GM19452 (cell line): Measurements from ENCODE around the gene GPR3.

Source experiments
- ATAC-seq: cut with Tn5 transposase; IDR thresholded peaks from one replicate; pipeline ENCODE4 v1.9.1; 2021; ENCODE audit not compliant: unreplicated experiment

The GPR3 gene, protein sequence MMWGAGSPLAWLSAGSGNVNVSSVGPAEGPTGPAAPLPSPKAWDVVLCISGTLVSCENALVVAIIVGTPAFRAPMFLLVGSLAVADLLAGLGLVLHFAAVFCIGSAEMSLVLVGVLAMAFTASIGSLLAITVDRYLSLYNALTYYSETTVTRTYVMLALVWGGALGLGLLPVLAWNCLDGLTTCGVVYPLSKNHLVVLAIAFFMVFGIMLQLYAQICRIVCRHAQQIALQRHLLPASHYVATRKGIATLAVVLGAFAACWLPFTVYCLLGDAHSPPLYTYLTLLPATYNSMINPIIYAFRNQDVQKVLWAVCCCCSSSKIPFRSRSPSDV

DNA sequence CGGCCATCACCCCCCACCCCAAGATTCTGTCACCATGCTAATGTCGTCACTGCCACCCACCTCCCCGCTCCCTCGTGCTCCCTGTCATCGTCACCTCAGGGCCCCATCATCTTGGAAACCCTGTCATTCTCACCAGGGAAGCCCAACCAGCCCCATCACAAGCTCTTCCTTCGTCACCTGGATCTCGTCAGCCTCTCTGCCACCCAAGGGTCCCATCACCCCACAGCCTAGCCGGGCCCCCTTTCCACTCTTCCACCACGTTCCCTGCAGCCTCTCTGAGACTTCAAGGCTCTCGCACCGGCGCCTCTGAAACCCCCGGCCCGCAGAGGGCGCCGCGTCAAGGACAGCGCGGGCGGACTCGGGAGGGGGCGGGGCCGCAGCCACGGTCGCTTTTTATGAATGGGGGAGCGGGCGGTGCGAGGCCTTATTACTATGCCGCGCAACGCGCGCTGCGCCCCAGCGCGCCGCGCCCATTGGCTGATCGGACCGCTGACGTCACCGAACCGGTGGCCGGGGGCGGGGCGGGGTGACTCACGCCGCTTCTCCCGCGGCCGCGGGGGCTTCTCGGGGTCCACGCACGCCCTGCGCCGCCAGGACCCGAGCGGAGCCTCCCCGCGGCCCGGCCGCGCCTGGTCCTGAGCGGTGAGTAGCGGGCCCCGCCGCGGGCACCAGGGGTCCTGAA, at the start of gene GPR3:
TSS of gene GPR3 (plus strand) at position 527 of the 682 bp plus-strand sequence. CDS start 1,177 bp downstream, outside the sequence.
- ATAC-seq = peak; percentile 70

DNA sequence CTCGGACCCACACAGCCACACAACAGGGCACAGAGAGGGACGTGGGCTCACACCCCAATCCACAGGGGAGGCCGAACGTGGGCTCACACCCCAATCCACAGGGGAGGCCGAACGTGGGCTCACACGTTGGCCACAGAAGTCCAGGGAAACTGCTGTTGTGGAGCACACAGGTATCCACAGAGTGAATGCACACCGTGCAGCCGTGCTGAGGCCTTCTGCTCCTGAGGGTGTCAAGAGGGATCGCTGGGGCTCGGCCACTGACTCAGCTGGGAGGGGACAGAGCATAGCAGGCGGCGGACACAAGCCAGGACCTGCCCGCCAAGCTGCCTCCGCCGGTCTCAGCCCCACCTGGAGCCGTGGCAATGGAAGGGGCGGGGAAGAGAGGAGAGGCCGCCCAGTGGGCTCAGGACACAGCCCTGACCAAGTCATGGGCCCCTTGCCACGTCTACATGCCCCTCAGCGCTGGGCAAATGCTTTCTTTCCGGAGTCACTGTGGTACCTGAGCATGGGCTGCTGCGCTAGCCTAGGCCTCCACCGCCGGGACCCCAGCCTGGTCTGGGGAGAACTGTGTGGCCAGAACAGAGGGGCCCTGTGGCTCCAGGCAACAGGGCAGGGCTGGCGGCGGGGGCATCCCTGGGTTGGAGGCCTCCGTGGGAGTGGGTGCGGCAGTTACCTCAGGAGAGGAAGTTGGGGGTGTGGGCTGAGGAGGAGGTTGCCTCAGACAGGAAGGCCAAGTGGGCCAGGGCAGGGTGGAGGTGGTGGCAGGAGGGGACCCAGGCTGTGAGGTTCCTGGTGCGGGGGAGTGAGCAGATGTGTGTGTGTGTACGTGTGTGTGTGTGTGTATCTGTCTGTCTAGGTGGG, 49.4 kb upstream of the GPR3 start:
- ATAC-seq = no peak

DNA sequence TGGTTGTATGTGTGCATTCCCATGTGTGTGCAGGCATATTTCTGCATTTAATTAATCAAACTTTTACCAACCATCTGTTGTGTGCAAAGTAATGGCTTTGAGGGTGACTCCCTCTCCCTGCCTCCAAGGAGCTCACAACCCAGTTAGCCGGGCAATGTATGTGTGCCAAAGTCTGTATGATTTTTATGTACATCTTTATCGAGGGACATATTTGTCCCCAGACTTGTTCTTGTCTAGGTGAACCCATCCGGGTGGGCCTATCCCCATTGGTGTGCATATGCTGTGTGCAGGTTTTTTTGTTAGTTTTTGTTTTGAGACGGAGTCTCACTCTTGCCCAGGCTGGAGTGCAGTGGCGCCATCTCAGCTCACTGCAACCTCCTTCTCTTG, 48.8 kb upstream of the GPR3 start:
- ATAC-seq = no peak

DNA sequence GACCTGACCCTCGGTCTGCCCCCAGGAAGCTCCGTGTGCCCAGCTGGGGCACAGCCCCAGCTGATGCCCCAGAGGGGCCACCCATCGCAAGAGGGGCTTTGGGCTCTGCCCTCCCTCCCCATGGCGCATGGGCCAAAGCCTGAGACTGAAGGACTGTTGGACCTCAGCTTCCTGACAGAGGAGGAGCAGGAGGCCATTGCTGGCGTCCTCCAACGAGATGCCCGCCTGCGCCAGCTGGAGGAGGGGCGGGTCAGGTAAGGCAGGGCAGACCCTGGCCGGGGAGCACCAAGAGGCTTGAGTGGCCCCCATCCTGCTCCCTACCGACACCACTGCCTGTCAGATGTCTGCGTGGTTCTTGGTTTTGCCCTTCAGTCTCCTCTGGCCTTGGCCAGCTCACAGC, 47.1 kb upstream of the GPR3 start:
- ATAC-seq = no peak

DNA sequence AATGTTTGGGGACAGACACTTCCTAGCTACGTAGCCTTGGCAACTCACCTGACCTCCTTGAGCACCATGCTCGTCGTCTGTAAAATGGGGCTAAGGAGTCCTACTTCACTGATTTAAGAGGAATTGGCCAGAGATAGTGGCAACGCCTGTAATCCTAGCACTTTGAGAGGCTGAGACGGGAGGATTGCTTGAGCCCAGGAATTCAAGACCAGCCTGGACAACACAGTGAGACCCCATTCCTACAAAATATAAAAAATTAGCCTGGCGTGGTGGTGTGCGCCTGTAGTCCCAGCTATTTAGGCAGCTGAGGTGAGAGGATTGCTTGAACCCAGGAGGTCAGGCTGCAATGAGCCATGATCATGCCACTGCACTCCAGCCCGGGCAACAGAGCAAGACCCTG, 46.1 kb upstream of the GPR3 start:
- no peak for ATAC-seq

DNA sequence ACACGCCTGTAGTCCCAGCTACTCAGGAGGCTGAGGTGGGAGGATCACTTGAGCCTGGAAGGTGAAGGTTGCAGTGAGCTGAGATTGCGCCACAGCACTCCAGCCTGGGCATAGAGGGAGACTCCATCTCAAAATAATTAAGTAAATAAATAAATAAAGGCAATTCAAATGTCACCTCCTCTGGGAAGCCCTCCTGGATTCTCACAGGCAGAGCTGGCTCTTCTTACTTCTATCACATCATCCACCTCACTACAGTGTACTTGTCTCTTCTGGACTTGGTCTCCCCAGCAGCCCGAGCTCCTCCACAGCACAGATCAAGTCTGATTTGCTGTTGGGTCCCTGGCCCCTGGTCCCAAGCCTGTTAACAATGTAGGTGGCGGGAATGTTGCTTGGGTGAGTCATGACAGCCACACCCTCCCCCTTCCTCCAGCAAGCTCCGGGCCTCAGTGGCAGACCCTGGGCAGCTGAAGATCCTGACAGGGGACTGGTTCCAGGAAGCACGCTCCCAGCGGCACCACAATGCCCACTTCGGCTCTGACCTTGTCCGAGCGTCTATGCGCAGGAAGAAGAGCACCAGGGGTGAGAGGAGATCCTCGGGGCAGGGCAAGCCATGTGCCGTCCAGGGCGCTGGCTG, 45.3 kb upstream of the GPR3 start:
- ATAC-seq = no peak

DNA sequence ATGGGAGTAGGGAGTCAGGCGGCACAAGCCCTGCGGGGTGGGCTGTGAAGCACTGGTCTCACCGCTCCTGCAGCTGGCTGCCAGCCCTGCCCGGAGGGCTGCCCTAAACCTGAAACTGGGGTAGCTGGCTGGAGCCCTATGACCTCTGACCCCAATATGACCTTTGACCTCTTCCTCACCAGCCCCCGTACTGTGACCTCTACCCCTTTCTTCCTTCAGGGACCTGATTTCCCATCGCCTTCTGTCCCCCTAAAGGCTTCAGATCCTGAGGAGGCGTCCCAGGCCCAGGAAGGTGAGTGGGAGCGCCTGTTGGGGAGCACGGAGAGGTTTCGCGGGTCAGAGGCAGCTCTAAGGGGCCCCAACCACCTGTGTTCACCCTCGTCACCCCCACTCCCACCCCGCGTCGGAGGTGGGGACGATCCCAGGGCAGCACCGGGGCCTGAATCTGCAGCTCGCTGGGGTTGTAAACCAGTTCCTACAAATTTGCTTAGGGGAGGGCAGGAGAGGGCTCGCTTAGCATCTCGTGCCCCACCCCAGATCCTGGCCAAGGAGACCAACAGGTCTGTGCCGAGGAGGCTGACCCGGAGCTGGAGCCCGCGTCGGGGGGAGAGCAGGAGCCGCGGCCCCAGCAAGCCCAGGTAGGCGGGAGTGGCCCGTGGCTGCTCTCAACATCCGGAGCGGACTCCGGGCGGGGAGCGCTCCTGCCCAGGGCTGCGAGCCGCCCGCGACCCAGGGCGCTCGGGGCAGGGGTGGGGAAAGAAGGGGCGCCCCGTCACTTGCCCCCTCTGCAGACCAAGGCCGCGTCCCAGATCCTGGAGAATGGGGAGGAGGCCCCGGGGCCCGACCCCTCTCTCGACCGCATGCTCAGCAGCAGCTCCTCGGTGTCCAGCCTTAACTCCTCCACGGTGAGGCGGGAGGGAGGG, 43.3 kb upstream of the GPR3 start:
- no peak for ATAC-seq

DNA sequence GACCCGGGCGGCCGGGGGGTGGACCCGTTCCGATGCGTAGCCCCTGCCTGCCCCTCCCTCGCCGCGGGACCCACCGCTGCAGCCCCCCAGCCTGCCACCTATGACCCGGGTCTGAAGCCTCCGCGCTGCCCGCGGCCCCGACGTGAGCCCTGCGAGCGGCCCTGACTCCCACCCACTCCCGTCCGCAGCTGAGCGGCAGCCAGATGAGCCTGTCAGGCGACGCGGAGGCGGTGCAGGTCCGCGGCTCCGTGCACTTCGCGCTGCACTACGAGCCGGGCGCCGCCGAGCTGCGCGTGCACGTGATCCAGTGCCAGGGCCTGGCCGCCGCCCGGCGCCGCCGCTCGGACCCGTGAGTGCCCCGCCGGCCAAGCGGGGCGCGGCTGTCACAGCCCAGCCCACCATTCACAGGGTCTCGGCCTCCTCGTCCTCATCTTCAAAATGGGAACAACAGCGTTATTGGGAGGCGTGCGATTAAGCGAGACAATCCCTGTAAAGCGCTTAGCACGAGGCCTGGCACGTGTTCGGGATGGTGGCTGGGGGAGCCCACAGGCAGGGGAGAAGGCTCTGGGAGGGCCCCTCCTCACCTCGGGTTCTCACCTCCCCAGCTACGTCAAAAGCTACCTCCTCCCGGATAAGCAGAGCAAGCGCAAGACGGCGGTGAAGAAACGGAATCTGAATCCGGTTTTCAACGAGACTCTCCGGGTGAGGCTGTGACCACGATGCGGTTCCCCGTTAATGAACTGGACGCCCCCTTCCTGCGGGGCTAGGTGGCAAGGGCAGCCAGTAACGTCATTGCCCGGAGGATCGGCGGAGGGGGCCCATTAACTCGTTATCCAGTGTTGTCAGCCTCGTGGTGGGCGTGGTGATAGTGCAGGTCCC, 42.4 kb upstream of the GPR3 start:
- no peak for ATAC-seq

DNA sequence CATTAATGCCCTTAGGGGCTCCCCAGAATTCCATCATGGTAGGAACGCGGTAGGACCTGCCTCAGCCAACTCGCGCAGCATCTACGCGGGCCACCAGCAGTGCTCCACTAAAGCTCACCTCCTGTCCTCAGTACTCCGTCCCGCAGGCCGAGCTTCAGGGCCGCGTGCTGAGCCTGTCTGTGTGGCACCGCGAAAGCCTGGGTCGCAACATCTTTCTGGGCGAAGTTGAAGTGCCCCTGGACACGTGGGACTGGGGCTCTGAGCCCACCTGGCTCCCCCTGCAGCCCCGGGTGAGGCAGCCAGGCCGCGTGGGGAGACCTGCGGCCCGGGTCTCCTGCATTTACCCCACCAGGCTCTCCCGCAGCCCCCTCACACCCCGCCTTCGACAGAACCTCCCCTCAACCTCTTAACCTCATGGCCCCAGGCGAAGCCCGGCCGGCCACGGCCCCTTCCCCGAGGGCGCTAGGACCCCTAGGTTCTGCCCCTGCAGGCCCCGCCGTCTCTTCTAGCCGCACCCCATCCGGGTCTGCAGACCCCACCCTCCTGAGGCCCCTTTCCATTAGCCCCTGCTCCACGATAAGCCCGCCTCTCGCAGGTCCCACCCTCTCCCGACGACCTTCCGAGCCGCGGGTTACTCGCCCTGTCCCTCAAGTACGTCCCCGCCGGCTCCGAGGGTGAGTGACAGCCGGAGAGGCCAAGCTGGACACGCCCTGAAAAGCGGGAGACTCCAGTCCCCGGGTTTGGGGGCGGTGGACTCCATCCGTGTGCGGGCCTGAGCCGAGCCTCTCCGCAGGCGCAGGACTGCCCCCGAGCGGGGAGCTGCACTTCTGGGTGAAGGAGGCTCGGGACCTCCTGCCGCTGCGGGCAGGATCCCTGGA, 41.5 kb upstream of the GPR3 start:
- no peak for ATAC-seq

DNA sequence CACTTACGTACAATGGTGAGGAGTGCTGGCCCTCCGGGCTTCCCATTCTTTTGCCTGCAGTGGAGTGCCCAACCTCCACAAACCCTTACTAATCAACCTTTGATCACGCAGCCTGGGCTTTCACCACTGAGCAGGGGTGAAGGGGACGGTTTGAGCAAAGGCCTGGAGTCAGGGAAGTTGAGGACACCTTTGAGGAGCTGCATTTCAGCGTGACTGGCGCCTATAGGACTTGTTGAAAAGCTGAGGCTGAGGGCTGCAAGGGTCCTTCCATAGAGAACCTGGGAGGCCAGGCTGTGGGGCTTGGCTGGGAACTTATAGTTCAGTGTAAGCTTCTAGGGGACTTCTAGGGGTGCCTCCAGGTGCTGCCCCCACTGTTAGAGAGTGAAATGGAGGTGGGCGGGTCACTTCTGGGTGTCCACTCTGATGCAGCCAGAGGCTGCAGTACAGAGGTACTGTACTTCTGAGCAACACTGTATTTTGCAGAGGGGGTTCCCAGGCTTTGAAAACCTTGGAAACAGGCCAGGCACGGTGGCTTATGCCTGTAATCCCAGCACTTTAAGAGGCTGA, 40.8 kb upstream of the GPR3 start:
- no peak for ATAC-seq

DNA sequence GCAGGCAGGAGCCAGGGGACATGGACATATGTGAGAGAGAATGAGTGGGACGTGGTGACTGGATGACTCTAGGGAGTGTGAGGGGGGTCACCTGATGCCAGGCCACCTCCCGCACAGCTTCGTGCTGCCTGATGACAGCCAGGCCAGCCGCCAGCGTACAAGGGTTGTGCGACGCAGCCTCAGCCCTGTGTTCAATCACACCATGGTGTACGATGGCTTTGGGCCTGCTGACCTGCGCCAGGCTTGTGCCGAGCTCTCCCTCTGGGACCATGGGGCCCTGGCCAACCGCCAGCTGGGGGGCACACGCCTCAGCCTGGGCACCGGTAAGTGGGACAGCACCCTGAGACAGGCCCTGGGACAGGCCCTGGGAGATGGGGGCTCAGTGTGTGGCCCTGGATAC, 39.3 kb upstream of the GPR3 start:
- ATAC-seq = no peak

DNA sequence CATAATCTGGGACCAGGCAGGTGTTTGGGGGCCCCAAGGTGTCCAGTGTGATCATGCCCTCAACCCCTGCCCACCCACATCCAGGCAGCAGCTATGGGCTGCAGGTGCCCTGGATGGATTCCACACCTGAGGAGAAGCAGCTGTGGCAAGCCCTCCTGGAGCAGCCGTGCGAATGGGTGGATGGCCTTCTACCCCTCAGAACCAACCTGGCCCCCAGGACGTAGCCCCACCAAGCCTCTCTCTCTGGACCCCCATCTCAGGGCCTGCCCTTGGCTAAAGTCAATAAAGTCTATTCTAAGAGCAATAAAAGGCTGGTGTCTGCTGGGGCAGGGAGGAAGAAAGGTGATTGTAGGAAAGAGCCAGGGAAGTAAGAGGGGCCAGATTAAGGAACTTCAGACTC, 38.8 kb upstream of the GPR3 start:
- ATAC-seq = no peak

DNA sequence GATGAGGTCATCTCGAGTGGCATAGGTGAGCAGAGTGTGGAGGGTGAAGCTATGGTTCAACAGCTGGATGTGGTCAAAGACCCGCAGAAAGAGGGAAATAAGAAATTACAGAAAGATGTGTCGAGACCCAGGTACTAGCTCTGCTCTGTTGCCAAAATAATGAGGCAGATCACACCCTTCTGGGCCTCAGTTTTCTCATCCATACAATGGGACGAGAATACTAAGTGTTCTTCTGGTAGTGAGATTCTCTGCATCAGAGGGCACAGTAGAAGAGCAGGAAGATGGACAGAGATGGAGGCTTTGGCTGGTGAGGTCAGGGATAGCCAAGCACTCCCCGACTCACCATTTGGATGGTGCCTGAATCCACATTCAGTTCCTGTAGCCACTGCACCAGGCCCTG, 36.7 kb upstream of the GPR3 start:
- ATAC-seq = no peak

DNA sequence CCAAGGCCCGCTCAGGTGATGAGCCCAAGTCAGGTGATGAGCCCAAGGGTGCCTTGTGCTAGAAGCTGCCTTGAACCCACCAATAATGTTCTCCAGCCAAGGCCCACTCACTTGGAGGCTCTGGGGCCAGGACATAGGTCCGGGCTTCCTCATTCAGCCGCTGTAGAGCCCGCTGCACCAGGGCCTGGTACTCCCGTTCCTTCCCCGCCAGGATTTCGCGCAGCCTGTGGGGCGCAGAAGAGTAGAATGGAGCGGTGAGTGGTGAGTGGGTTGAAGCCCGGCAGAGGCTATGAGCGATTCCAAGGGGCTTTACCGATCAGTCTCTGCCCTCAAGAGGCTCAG, 36.2 kb upstream of the GPR3 start:
- no peak for ATAC-seq

DNA sequence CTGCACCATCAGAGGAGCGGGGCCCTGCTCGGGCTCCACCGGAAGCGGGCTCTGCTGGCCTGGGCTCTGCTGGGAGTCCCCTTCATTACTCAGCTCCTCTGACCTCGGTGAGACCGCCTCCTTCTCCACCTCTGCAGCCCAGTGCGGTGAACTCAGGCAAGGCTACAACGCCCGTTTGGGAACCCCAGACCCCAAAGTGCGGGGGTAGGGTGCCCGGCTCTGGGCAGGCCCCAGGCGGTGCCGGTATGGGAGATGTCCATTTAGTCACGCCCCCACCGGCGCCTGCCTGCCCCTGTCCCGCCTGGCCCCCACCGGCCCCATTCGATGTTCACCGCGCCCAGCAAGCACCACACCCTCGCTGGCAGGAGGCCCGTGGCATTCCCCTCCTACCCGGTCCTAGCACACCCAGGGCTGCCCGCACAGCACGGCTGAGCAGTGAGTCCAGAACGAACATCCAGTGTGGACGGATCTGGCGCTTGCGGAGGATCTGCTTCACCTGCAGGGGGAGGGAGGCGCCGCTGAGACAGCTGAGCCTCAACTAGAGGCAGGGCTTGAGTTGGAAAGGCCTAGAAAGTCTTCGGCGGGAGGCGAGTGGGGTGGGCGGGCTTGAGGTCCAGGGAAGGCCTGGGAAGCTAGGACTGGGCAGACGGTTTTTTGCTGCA, 35.7 kb upstream of the GPR3 start:
- ATAC-seq = no peak

DNA sequence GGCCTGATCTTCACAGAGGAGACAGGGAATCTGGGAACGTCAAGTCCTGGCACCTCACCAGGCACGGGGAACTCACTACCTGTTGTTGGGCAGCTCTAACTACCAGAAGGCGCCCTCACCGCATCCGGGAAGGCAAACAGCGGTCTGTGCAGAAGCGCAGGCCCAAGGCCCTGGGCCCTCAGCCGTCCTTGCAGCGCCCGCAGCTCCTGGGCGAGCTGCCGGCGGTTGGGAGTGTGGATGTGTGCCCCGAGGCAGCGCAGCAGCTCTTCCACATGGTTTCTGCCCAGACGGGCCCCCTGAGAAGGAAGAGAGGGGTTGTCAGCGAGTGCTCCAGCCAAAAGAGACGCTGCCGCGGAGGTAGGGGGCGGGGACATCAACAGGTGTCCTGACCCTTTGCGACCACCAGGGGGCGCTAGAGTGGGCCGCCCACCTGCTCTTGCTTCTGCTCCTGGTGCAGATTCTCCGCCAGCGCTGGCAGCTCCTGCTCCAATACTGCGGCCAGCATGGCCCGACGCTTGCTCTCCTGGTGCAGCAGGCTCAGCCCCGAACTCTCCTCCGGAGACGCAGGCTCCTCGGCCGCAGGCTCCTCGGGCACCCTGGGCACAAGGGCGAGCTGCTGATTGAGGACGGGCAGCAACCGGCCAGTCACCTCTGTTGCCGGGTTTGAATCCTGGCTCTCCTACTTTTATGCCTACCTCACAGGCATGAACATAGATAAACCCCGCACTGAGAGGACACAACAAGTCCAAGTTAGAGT, 35.0 kb upstream of the GPR3 start:
- peak; percentile 47 for ATAC-seq
